HG03139 (cell line): ENCODE results near the gene CDH16.

Experiments used
- ATAC-seq: cut with Tn5 transposase; IDR thresholded peaks from one replicate; pipeline ENCODE4 v1.9.1; 2021; ENCODE audit not compliant: unreplicated experiment

Gene CDH16

GRCh38 chr16:66911801-66912200 lies 6.9 kb downstream of the CDH16 start:
- ATAC-seq = no peak

- no peak for ATAC-seq
These were observed 7.6 kb downstream of the CDH16 start for GRCh38 chr16:66911112-66911511.

- ATAC-seq = no peak
These were observed 8.3 kb downstream of the CDH16 start for GRCh38 chr16:66910175-66910940.

GRCh38 chr16:66908762-66909559 lies 9.7 kb downstream of the CDH16 start:
- ATAC-seq = no peak

- ATAC-seq = no peak
These were observed 10.6 kb downstream of the CDH16 start for GRCh38 chr16:66908116-66908515.

- no peak for ATAC-seq
These were observed 11.5 kb downstream of the CDH16 start for GRCh38 chr16:66906916-66907836.

- ATAC-seq = no peak
These were observed 12.8 kb downstream of the CDH16 start for GRCh38 chr16:66905633-66906539.

GRCh38 chr16:66904846-66905632 lies 13.6 kb downstream of the CDH16 start:
- ATAC-seq = no peak

- ATAC-seq = no peak
These were observed 14.2 kb downstream of the CDH16 start for GRCh38 chr16:66904428-66904845.

GRCh38 chr16:66903544-66904427 lies 14.9 kb downstream of the CDH16 start:
- ATAC-seq = no peak

GRCh38 chr16:66902648-66903543 lies 15.8 kb downstream of the CDH16 start:
- ATAC-seq = no peak

GRCh38 chr16:66901626-66902025 lies 17.1 kb downstream of the CDH16 start:
- ATAC-seq = no peak

- no peak for ATAC-seq
These were observed 17.8 kb downstream of the CDH16 start for GRCh38 chr16:66900721-66901441.

GRCh38 chr16:66899945-66900710 lies 18.6 kb downstream of the CDH16 start:
- no peak for ATAC-seq

- ATAC-seq = no peak
These were observed 19.3 kb downstream of the CDH16 start for GRCh38 chr16:66899310-66899944.

- ATAC-seq = no peak
These were observed 19.8 kb downstream of the CDH16 start for GRCh38 chr16:66898933-66899309.
